Type B pancreatic cell (in vitro differentiated cells): ENCODE measurements around the gene BLTP2. TPM values are rescaled to one million over a fixed set of nuclear protein-coding genes. Genes with fewer than 3 reads are reported as not detected.

Experiments used
- DNase-seq: peaks from one replicate; pipeline ENCODE4 v3.0.0; 2021; ENCODE audit warnings: mixed read lengths; ENCODE audit not compliant: unreplicated experiment; ENCODE audit errors: extremely low spot score
- H3K27ac Mint-ChIP-seq: 2 replicates; pipeline ENCODE4 v1.8.0; 2021; ENCODE audit warnings: mild to moderate bottlenecking, mixed read lengths
- H3K27me3 Mint-ChIP-seq: 2 replicates; pipeline ENCODE4 v1.8.0; 2021; ENCODE audit warnings: mixed read lengths
- H3K36me3 Mint-ChIP-seq: 2 replicates; pipeline ENCODE4 v1.8.0; 2021; ENCODE audit warnings: mixed read lengths
- H3K4me1 Mint-ChIP-seq: one replicate; pipeline ENCODE4 v1.8.0; 2021; ENCODE audit warnings: mixed read lengths; ENCODE audit not compliant: unreplicated experiment
- H3K4me3 Mint-ChIP-seq: 2 replicates; pipeline ENCODE4 v1.8.0; 2021; ENCODE audit warnings: mild to moderate bottlenecking, mixed read lengths
- H3K9me3 Mint-ChIP-seq: 2 replicates; pipeline ENCODE4 v1.8.0; 2021; ENCODE audit warnings: mixed read lengths
- CTCF ChIP-seq: fragments of 200-600 bp; sonication (generic); conservative IDR thresholded peaks from 2 replicates; pipeline ENCODE4 v1.5.0; 2021; ENCODE audit warnings: antibody characterized with exemption, mild to moderate bottlenecking
- total RNA-seq: library from RNA; stranded (reverse); gene quantifications from 2 replicates; pipeline ENCODE4 v1.2.1, GENCODE V29; 2021; ENCODE audit warnings: low replicate concordance

BLTP2 gene
- total RNA-seq, 1 donor from 2014 or later = 151 TPM

GRCh38 chr17:28616281-28616680 is 28.7 kb downstream of the BLTP2 start:
- peaks cover 25% of the 10 kb centered on the region for H3K36me3 Mint-ChIP-seq
- no peak overlapping the region for H3K27ac Mint-ChIP-seq
- H3K4me3 Mint-ChIP-seq = no peak overlapping the region
- no peak for TF ChIP-seq CTCF
- no peaks in the 10 kb centered on the region for H3K4me1 Mint-ChIP-seq
- no peak for DNase-seq
- H3K9me3 Mint-ChIP-seq = no peaks in the 10 kb centered on the region
- no peaks in the 10 kb centered on the region for H3K27me3 Mint-ChIP-seq

GRCh38 chr17:28615260-28615940 is 29.6 kb downstream of the BLTP2 start:
- Mint-ChIP-seq H3K4me1 (no peaks in the 10 kb centered on the region), H3K9me3 (no peaks in the 10 kb centered on the region), H3K27me3 (no peaks in the 10 kb centered on the region), H3K36me3 (peaks cover 20% of the 10 kb centered on the region), H3K27ac (no peak overlapping the region), H3K4me3 (no peak overlapping the region)
- DNase-seq = no peak
- TF ChIP-seq CTCF = no peak

- TF ChIP-seq CTCF = no peak
- Mint-ChIP-seq H3K4me3 (no peak within 1 kb of the TSS), H3K36me3 (peaks cover 21% of the 10 kb centered on the region), H3K4me1 (no peaks in the 10 kb centered on the region), H3K9me3 (no peaks in the 10 kb centered on the region), H3K27ac (no peak within 1 kb of the TSS), H3K27me3 (no peaks in the 10 kb centered on the region)
- no peak for DNase-seq
Observed at GRCh38 chr17:28613931-28614381, 31.0 kb downstream of the BLTP2 start, which contains the start of gene RSKR. TSS of gene RSKR (minus strand) at chr17:28614185. CDS start at chr17:28614161, 24 bp downstream.

- Mint-ChIP-seq H3K36me3 (peaks cover 18% of the 10 kb centered on the region), H3K4me1 (no peaks in the 10 kb centered on the region), H3K27ac (no peak overlapping the region)
Observed at GRCh38 chr17:28612936-28613872, 31.8 kb downstream of the BLTP2 start.

GRCh38 chr17:28612531-28612930 is 32.4 kb downstream of the BLTP2 start:
- no peak for DNase-seq
- peaks cover 17% of the 10 kb centered on the region for H3K36me3 Mint-ChIP-seq
- no peaks in the 10 kb centered on the region for H3K9me3 Mint-ChIP-seq
- no peak overlapping the region for H3K27ac Mint-ChIP-seq
- H3K4me3 Mint-ChIP-seq = no peak overlapping the region
- TF ChIP-seq CTCF = no peak
- H3K27me3 Mint-ChIP-seq = no peaks in the 10 kb centered on the region
- no peaks in the 10 kb centered on the region for H3K4me1 Mint-ChIP-seq

More at GRCh38 chr17:28612936-28613872, 31.8 kb downstream of the BLTP2 start:
- peak; percentile 81 for TF ChIP-seq CTCF
- no peak for DNase-seq
- H3K4me3 Mint-ChIP-seq = no peak overlapping the region
- H3K27me3 Mint-ChIP-seq = no peaks in the 10 kb centered on the region
- H3K9me3 Mint-ChIP-seq = no peaks in the 10 kb centered on the region
